Upper lobe of left lung (tissue), 4 donors: Measurements from ENCODE around the gene DNAI1.

ENCODE experiments used
- POLR2A ChIP-seq, 4 donors: fragments of 450-650 bp; IDR thresholded peaks; one replicate each; pipeline ENCODE4 v1.5.1; 2016 to 2017; ENCODE audit warnings: antibody characterized with exemption in 4 of 4, mild to moderate bottlenecking in 2 of 4
- TF ChIP-seq, protein P1 (sequence below), 6 experiments: fragments of 450-650 bp in 4 of 6; fragments of 200-600 bp in 2 of 6; sonication (generic) in 2 of 6; IDR thresholded peaks; one replicate each; pipeline ENCODE4 v1.5.1; 2016 to 2019; ENCODE audit warnings: antibody characterized with exemption in 6 of 6

DNA sequence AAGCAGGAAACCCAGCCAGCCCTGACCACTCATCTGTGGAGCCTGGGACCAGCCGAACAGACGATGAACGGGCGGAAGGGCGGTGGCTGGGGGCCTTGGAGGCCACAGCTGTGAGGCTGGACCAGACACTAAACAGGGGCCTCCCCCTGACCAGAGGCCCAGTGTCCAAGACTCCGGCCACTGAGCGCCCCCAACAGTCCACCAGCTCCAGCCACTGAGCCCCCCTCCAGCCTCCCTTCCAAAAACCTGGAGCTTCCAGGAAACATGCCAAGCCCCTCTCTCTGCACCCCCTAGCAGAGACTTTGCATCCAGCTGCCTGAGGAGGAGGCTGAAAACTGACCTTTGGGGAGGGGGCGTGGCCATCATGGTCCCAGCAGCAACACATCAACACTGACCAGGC, 107.7 kb downstream of the DNAI1 start:
- TF ChIP-seq POLR2A (IDR thresholded peaks at IDR 0.05) = no peak
- TF ChIP-seq, protein P1, sequence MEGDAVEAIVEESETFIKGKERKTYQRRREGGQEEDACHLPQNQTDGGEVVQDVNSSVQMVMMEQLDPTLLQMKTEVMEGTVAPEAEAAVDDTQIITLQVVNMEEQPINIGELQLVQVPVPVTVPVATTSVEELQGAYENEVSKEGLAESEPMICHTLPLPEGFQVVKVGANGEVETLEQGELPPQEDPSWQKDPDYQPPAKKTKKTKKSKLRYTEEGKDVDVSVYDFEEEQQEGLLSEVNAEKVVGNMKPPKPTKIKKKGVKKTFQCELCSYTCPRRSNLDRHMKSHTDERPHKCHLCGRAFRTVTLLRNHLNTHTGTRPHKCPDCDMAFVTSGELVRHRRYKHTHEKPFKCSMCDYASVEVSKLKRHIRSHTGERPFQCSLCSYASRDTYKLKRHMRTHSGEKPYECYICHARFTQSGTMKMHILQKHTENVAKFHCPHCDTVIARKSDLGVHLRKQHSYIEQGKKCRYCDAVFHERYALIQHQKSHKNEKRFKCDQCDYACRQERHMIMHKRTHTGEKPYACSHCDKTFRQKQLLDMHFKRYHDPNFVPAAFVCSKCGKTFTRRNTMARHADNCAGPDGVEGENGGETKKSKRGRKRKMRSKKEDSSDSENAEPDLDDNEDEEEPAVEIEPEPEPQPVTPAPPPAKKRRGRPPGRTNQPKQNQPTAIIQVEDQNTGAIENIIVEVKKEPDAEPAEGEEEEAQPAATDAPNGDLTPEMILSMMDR (IDR thresholded peaks at IDR 0.05) = no peak
